RWPE1 (cell line): ENCODE data around the gene TRPV6.

Experiments used
- CTCF ChIA-PET: fragments of 350-600 bp; sonication (Branson Sonifier 250); formaldehyde crosslinking; extraction: SDS; loops from one replicate; lab custom pipeline; 2021; lab: Yijun Ruan, JAX
- POLR2A ChIA-PET: fragments of 400-600 bp; formaldehyde crosslinking; extraction: SDS; loops from one replicate; lab custom pipeline; 2020; ENCODE audit warnings: antibody characterized with exemption; ENCODE audit not compliant: low non-redundant PET; lab: Yijun Ruan, JAX
- DNase-seq: peaks from one replicate; pipeline ENCODE4 v3.0.0; 2012; ENCODE audit warnings: low spot score
- H3K27ac ChIP-seq: fragments of 450-650 bp; 2 replicates; pipeline ENCODE4 v1.5.1; 2017
- TF ChIP-seq, protein P1 (sequence below): fragments of 450-650 bp; conservative IDR thresholded peaks from 2 replicates; pipeline ENCODE4 v1.5.1; 2017; ENCODE audit warnings: low read depth, mild to moderate bottlenecking

The TRPV6 gene

DNA sequence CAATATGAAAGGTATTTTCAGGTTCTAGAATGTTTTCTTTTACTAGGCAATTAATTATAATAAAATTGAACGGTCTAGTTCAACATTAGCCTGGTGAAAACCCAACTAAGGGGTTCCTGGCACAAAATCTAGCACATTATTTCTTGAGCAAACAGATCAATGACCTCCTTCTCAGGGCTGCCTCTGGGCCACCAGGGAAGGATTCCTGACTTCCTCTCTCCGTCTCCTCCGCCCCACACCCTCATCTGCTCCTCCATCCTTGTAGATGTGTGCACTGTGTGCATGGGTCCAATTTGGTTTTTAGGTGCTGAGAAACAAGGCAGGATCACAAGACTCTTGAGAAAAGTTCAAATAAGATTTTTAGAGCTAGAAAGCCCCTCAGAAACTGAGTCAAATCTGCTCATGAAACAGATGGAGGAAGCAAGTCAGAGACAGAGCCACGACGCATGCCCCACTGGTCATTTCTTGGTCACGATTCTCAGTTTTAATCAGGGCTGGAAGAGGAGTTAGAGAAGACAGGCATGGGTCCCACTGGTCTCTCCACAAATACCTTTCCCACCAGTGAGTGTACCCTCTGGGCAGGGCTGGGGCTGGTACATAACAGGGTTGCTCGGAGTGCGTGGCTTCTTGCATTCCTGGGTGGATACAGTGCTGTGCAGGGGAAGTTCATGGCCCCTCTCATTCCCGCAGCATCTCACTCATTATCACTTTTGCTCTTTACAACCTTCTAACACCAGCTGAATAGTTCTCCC is 3.8 kb downstream of the TRPV6 start:
- TF ChIP-seq, protein P1, sequence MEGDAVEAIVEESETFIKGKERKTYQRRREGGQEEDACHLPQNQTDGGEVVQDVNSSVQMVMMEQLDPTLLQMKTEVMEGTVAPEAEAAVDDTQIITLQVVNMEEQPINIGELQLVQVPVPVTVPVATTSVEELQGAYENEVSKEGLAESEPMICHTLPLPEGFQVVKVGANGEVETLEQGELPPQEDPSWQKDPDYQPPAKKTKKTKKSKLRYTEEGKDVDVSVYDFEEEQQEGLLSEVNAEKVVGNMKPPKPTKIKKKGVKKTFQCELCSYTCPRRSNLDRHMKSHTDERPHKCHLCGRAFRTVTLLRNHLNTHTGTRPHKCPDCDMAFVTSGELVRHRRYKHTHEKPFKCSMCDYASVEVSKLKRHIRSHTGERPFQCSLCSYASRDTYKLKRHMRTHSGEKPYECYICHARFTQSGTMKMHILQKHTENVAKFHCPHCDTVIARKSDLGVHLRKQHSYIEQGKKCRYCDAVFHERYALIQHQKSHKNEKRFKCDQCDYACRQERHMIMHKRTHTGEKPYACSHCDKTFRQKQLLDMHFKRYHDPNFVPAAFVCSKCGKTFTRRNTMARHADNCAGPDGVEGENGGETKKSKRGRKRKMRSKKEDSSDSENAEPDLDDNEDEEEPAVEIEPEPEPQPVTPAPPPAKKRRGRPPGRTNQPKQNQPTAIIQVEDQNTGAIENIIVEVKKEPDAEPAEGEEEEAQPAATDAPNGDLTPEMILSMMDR, result no peak
- ChIA-PET CTCF (interaction anchor here (0.5 to 1.0 kb wide), 2 partner anchors 79 to 121 kb away, joined by 3 to 4 read pairs; no protein-coding TSS in a partner anchor), POLR2A (no interaction called here)
- H3K27ac ChIP-seq, result no peak overlapping the region
- no peak for DNase-seq

DNA sequence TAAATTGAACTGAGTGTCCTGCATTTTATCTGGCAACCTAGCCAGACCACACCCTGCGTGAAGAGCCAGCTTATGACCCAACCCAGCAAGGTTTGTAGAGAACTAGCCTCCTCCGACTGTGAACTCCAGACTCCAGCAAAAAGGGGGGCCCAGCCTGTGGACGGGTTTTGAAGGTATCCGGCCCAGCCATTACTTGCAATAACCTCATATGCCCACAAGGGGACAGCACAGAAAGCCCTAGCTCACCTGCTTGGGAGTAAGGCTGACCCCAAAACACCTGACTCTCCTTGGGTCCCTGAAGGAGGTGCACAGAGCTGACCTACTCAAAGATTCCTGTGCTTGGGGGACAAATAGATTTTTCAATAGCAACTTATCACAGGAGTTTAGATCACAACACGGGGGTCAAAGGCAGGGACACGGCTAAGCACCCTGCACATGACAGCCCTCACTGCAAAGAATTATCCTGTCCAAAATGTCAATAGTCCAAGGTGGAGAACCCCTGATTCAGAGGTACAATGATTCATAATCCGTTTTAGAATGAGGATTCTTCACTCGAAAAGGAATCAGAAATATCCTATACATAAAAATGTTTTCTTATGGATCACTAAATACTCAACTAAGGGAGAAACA is 4.6 kb downstream of the TRPV6 start:
- no peak overlapping the region for H3K27ac ChIP-seq
- ChIA-PET POLR2A (no interaction called here), CTCF (interaction anchor here (0.5 to 1.0 kb wide), 3 partner anchors 80 to 122 kb away, joined by 3 to 4 read pairs (median 3); no protein-coding TSS in a partner anchor)
- TF ChIP-seq, protein P1, result peak; percentile 72
- DNase-seq, result peak; percentile 21

DNA sequence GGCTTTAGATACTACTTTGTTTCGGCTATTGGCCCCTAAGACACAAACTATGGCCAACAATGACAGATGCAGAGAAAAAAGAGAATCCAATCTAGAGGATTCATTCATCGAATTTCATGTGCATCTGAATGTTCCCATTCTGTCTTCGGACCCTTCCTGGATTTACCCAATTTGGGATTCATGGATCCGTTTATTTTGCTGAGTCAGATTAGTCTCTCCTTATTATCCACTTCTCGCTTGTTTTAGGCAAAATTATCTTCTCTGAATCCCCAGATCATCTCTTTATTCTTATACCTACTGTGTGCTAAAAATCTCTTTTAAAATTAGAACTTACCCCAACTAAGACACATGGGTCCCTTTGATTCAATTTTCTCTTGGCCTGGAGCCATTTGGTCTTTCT is 6.5 kb downstream of the TRPV6 start:
- no peak for DNase-seq
- ChIA-PET CTCF (no interaction called here), POLR2A (no interaction called here)
- TF ChIP-seq, protein P1, result no peak
- H3K27ac ChIP-seq, result no peak overlapping the region

DNA sequence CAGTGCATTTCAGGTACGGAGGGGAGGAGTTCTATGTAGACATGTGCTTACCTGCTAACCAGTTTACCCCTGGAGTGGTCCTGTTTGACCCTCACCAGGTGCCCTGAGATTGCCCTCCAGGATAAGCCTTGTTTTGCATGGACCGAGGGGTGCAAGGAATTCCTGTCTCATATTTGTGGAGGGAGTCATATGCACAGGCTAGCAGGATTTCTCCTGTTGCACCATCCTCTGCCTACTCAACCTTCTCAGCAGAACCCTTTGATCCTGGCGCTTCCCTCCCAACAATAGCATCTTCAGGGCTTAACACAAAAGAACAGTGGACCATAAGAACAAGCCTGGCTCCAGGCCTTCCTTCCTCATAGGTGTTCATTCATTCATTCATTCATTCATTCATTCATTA is 7.2 kb downstream of the TRPV6 start:
- no peak for DNase-seq
- ChIA-PET CTCF (no interaction called here), POLR2A (no interaction called here)
- TF ChIP-seq, protein P1, result no peak
- no peak overlapping the region for H3K27ac ChIP-seq

DNA sequence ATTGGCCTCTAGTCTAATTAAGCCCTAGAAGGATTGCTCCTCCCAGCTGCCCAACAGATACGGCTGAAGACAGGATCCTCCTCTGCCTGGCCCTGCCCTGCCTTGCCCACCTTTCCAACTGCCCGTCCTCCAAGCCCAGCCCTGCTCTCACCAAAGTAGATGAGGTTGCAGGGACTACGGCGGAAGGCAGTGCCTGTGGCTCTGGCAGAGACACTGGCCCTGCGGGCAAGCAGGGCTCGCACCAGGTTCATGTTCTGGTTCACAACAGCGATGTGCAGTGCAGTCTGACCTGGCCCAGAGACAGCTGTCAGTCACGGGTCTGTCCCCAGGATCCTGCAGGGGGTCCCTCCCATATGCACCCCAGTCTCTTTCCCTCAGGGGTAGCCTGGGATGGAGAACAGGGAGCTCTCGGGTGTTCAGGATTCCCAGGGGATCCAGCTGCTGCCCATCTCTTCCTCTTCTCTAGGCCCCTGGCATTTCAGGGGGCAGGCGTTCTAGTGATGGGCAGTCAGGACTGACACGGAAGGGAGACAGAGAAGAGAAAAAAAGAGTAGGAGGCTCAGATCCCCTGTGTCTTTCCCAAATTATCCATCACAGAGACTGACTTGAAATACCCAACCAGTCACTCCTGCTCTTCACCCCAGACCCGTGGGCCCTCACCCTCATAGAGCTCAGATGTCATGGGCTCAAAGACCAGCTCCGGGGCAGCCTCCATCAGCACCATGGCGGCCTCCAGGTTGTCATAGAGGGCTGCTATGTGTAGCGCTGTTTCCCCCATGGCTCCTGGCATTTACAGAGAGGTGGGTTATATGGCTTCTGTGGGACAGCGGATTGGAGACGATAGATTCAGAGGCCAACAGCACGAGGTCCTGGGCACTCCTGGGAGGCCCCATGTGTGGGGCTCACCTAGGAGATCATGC is 8.3 kb downstream of the TRPV6 start:
- POLR2A ChIA-PET, result no interaction called here
- TF ChIP-seq, protein P1, result no peak
- CTCF ChIA-PET, result no interaction called here

More for the DNA sequence above, 8.3 kb downstream of the TRPV6 start:
- no peak overlapping the region for H3K27ac ChIP-seq
- DNase-seq, result no peak
